ENCODE results near the gene POLR2H.

The POLR2H gene

DNA sequence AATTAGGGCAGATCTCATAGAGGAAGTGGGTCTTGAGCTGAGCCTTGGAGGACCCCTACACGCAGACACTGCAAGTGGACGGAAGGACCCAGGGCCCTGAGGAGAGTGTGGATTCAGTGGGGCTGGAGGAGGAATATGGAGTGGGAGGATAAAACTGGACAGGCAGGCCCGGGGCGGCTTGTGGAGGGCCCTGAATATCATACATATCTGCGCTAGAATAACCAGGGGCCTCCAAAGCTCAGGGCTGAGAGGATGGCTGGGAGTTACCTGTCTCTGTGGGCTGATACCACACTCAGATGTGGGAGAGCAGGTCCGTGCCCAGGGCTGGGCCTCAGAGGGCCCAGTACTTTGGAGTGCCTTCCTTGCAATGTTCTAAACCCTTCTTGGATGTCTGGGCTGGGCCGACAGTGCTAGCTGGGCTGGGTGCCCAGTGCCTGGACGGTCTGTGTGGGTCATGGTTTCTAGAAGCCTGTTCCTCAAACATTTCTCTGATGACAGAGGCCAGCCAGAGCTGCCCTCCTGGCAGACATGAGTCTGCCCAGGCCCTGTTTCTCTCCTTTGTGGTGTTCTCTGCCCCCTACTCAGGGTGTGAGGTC is 47.9 kb downstream of the POLR2H start:
- H3K79me2 ChIP-seq (ENCODE audit: insufficient read depth, low read depth), result no peaks in the 10 kb centered on the region
- no peak overlapping the region for H3K27ac ChIP-seq
- H3K4me1 ChIP-seq (ENCODE audit: low read depth, poor library complexity, severe bottlenecking), result no peaks in the 10 kb centered on the region
- H3K27me3 ChIP-seq (ENCODE audit: insufficient read depth, low read depth), result no peaks in the 10 kb centered on the region
- no peaks in the 10 kb centered on the region for H4K20me1 ChIP-seq (ENCODE audit: insufficient read depth)
- no peak overlapping the region for H3K4me2 ChIP-seq
- no peak overlapping the region for H3K4me3 ChIP-seq (IDR thresholded peaks at IDR 0.05; ENCODE audit: insufficient read depth, low read depth, low read length)
- H2AFZ ChIP-seq (ENCODE audit: low read depth), result no peak overlapping the region
- H3K36me3 ChIP-seq (ENCODE audit: insufficient read depth), result no peaks in the 10 kb centered on the region
- TF ChIP-seq, protein P1, sequence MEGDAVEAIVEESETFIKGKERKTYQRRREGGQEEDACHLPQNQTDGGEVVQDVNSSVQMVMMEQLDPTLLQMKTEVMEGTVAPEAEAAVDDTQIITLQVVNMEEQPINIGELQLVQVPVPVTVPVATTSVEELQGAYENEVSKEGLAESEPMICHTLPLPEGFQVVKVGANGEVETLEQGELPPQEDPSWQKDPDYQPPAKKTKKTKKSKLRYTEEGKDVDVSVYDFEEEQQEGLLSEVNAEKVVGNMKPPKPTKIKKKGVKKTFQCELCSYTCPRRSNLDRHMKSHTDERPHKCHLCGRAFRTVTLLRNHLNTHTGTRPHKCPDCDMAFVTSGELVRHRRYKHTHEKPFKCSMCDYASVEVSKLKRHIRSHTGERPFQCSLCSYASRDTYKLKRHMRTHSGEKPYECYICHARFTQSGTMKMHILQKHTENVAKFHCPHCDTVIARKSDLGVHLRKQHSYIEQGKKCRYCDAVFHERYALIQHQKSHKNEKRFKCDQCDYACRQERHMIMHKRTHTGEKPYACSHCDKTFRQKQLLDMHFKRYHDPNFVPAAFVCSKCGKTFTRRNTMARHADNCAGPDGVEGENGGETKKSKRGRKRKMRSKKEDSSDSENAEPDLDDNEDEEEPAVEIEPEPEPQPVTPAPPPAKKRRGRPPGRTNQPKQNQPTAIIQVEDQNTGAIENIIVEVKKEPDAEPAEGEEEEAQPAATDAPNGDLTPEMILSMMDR (conservative IDR thresholded peaks at IDR 0.05; ENCODE audit: low read depth, low read length), result no peak
- no peak overlapping the region for H3K9ac ChIP-seq

DNA sequence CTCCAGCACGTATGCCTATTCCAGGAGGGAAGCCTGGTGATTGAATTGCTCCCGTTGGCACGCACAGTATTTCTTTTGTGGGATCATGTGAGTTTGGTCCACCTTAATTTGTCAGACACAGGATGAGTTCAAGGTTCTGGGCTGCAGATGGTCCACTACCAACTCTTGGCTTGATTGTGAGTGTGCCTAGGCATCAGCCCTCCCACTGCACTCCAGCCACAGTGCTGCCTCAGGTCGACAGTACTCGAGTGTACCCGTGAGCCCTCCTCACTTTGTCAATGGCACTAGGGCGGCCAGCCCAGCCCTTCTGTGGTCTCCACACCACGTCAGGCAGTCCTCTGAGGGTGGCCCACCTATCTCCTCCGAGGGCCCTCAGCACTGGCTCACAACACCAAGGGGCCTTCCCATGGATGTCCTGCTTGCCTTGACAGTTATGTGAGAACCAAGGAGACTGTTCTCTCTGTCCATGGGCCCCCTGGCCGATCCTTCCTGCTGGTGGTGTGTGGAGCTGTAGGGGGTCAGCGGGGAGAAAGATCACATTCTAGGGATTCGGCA is 48.5 kb downstream of the POLR2H start:
- no peaks in the 10 kb centered on the region for H3K36me3 ChIP-seq (ENCODE audit: insufficient read depth)
- H3K4me1 ChIP-seq (ENCODE audit: low read depth, poor library complexity, severe bottlenecking), result no peaks in the 10 kb centered on the region
- H3K9ac ChIP-seq, result no peak overlapping the region
- TF ChIP-seq, protein P1 (conservative IDR thresholded peaks at IDR 0.05; ENCODE audit: low read depth, low read length), result no peak
- H3K4me2 ChIP-seq, result no peak overlapping the region
- no peak overlapping the region for H2AFZ ChIP-seq (ENCODE audit: low read depth)
- no peaks in the 10 kb centered on the region for H3K27me3 ChIP-seq (ENCODE audit: insufficient read depth, low read depth)
- H3K79me2 ChIP-seq (ENCODE audit: insufficient read depth, low read depth), result no peaks in the 10 kb centered on the region
- H3K4me3 ChIP-seq (IDR thresholded peaks at IDR 0.05; ENCODE audit: insufficient read depth, low read depth, low read length), result no peak overlapping the region
- no peaks in the 10 kb centered on the region for H4K20me1 ChIP-seq (ENCODE audit: insufficient read depth)
- no peak overlapping the region for H3K27ac ChIP-seq

DNA sequence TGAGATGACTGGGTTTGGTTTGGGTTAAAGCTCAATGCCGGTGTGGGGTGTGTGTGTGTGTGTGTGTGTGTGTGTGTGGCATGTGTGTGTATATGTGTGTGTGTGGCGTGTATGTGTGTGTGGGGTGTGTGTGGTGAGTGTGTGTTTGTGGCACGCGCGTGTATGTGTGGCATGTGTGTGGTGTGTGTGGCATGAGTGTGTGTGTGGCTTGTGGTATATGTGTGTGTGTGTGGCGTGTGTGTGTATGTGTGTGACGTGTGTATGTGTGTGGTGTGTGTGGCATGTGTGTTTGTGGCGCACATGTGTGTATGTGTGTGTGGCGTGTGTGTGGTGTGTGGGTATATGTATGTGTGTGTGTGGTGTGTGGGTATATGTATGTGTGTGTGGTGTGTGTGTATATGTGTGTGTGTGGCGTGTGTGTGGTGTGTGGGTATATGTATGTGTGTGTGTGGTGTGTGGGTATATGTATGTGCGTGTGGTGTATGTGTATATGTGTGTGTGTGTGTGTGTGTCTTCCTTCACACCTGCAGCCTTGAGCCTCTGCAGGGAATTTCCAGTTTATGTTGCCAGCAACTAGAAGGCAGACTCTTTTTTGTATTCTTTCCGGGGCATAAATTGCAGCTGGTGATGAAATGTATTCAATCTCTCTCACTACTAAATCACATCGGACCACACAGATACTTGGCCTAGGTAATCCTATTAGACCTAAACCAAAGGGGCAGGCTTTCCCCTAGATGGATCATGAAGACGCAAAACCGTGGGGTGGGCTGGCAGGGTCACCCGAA is 53.1 kb downstream of the POLR2H start:
- H3K36me3 ChIP-seq (ENCODE audit: insufficient read depth), result no peaks in the 10 kb centered on the region
- H4K20me1 ChIP-seq (ENCODE audit: insufficient read depth), result no peaks in the 10 kb centered on the region
- H3K9ac ChIP-seq, result no peak overlapping the region
- H3K79me2 ChIP-seq (ENCODE audit: insufficient read depth, low read depth), result no peaks in the 10 kb centered on the region
- H3K4me1 ChIP-seq (ENCODE audit: low read depth, poor library complexity, severe bottlenecking), result no peaks in the 10 kb centered on the region
- TF ChIP-seq, protein P1 (conservative IDR thresholded peaks at IDR 0.05; ENCODE audit: low read depth, low read length), result no peak
- no peak overlapping the region for H3K27ac ChIP-seq
- no peak overlapping the region for H2AFZ ChIP-seq (ENCODE audit: low read depth)
- no peaks in the 10 kb centered on the region for H3K27me3 ChIP-seq (ENCODE audit: insufficient read depth, low read depth)
- no peak overlapping the region; the same call in 1 of the 2 replicates for H3K4me2 ChIP-seq
- H3K4me3 ChIP-seq (IDR thresholded peaks at IDR 0.05; ENCODE audit: insufficient read depth, low read depth, low read length), result no peak overlapping the region

DNA sequence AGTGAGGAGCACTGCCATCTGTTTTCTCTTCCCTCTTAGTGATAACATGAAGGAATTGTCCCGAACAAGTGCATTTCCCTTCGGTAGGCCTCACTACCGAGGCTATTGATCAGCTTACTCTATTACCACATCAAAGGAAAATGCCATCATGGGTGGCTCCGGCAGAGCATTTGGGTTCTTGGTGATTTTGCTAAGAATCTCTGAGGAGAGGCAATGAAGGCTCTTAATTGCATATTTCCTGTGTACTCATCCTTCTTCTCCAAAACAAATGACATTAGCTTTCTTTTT is 53.6 kb downstream of the POLR2H start:
- H4K20me1 ChIP-seq (ENCODE audit: insufficient read depth), result no peaks in the 10 kb centered on the region
- H3K79me2 ChIP-seq (ENCODE audit: insufficient read depth, low read depth), result no peaks in the 10 kb centered on the region
- H3K9ac ChIP-seq, result no peak overlapping the region
- H3K4me1 ChIP-seq (ENCODE audit: low read depth, poor library complexity, severe bottlenecking), result no peaks in the 10 kb centered on the region
- no peaks in the 10 kb centered on the region for H3K36me3 ChIP-seq (ENCODE audit: insufficient read depth)
- H3K4me3 ChIP-seq (IDR thresholded peaks at IDR 0.05; ENCODE audit: insufficient read depth, low read depth, low read length), result no peak overlapping the region
- TF ChIP-seq, protein P1 (conservative IDR thresholded peaks at IDR 0.05; ENCODE audit: low read depth, low read length), result no peak
- no peak overlapping the region for H3K27ac ChIP-seq
- no peak overlapping the region for H2AFZ ChIP-seq (ENCODE audit: low read depth)
- no peaks in the 10 kb centered on the region for H3K27me3 ChIP-seq (ENCODE audit: insufficient read depth, low read depth)
- H3K4me2 ChIP-seq, result no peak overlapping the region

Data from KMS-11 (cell line).